ENCODE data around the gene TNS2. TPM values are rescaled to one million over a fixed set of nuclear protein-coding genes. Genes with fewer than 3 reads are reported as not detected.

TNS2 gene
- total RNA-seq, 1 donor from 2014 or later = 0.24 TPM

DNA sequence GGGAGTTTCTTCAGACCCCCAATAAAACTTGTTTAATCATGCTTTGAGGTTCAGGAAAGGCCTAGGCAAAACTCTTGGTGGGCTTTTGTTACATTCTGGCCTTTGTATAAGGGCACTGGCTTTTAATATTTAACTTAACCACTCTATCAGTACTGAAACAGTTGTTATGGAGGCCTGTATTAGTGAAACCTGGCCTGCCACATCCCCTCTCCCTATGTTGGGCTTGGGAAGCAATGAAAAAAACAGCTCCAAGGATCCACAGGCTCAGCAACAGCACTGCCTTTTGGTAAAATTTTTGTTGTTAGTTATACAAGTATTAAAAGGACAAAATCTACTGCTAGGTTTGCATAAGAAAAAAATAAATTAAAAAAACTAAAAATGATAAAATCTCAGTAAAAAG, 64.1 kb downstream of the TNS2 start:
- no peak overlapping the region for H3K27ac Mint-ChIP-seq
- no peak for TF ChIP-seq EZH2 (IDR thresholded peaks at IDR 0.05)
- TF ChIP-seq, protein P1, sequence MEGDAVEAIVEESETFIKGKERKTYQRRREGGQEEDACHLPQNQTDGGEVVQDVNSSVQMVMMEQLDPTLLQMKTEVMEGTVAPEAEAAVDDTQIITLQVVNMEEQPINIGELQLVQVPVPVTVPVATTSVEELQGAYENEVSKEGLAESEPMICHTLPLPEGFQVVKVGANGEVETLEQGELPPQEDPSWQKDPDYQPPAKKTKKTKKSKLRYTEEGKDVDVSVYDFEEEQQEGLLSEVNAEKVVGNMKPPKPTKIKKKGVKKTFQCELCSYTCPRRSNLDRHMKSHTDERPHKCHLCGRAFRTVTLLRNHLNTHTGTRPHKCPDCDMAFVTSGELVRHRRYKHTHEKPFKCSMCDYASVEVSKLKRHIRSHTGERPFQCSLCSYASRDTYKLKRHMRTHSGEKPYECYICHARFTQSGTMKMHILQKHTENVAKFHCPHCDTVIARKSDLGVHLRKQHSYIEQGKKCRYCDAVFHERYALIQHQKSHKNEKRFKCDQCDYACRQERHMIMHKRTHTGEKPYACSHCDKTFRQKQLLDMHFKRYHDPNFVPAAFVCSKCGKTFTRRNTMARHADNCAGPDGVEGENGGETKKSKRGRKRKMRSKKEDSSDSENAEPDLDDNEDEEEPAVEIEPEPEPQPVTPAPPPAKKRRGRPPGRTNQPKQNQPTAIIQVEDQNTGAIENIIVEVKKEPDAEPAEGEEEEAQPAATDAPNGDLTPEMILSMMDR (IDR thresholded peaks at IDR 0.05) = no peak
- no peak for TF ChIP-seq EZH2phosphoT487 (IDR thresholded peaks at IDR 0.05)
- no peak for DNase-seq (ENCODE audit: low spot score)

More for the DNA sequence above, 64.1 kb downstream of the TNS2 start:
- Mint-ChIP-seq H3K4me3 (no peak overlapping the region), H3K27me3 (ENCODE audit: insufficient read depth, low read depth) (peaks cover 8% of the 10 kb centered on the region), H3K36me3 (no peaks in the 10 kb centered on the region), H3K9me3 (peaks cover 3% of the 10 kb centered on the region), H3K4me1 (peaks cover 5% of the 10 kb centered on the region)
- Histone ChIP-seq H3K9ac (no peak overlapping the region), H4K20me1 (ENCODE audit: low read depth) (no peaks in the 10 kb centered on the region), H3K27me3 (no peaks in the 10 kb centered on the region), H3F3A (ENCODE audit: low read depth) (peaks cover 17% of the 10 kb centered on the region), H3K36me3 (no peaks in the 10 kb centered on the region), H2AFZ (replicated peaks) (no peak overlapping the region), H3K4me2 (no peak overlapping the region), H3K4me3 (no peak overlapping the region), H3K27ac (no peak overlapping the region), H3K79me2 (ENCODE audit: low read depth) (no peaks in the 10 kb centered on the region), H3K9me3 (ENCODE audit: low read depth) (no peaks in the 10 kb centered on the region), H3K4me1 (peaks cover 11% of the 10 kb centered on the region)

Small RNAs within 50 kb of the gene (microRNA-seq; reads per million reads assigned to microRNA genes)
- not detected for gene MIR6757

Small RNAs within 50 kb of the gene (small RNA-seq; reads per million reads assigned to genes)
- not detected for gene MIR6757

Other genes starting within 250 kb of the TNS2 start
- gene KRT4, start 235.9 kb upstream of the TNS2 start, total RNA-seq (ENCODE audit: low replicate concordance) = not detected in 2 replicates
- gene KRT79, start 215.8 kb upstream of the TNS2 start, total RNA-seq (ENCODE audit: low replicate concordance) = not detected in 2 replicates
- gene KRT78, start 201.1 kb upstream of the TNS2 start, total RNA-seq (ENCODE audit: low replicate concordance) = not detected in 2 replicates
- 168 and 184 TPM in 2 replicates for gene KRT8, start 145.0 kb upstream of the TNS2 start, total RNA-seq (ENCODE audit: low replicate concordance)
- gene KRT18, start 100.9 kb upstream of the TNS2 start, total RNA-seq (ENCODE audit: low replicate concordance) = 69.3 and 100 TPM in 2 replicates
- 774 and 833 TPM in 2 replicates for gene EIF4B, start 43.6 kb upstream of the TNS2 start, total RNA-seq (ENCODE audit: low replicate concordance)
- gene SPRYD3, start 29.3 kb downstream of the TNS2 start, total RNA-seq (ENCODE audit: low replicate concordance) = 5.4 and 6.7 TPM in 2 replicates
- 2.5 and 2.6 TPM in 2 replicates for gene IGFBP6, start 47.6 kb downstream of the TNS2 start, total RNA-seq (ENCODE audit: low replicate concordance)
- not detected in 2 replicates for gene SOAT2, start 53.4 kb downstream of the TNS2 start, total RNA-seq (ENCODE audit: low replicate concordance)
- gene ZNF740, start 130.7 kb downstream of the TNS2 start, total RNA-seq (ENCODE audit: low replicate concordance) = 38.4 and 40.4 TPM in 2 replicates
- 26.9 and 33.0 TPM in 2 replicates for gene CSAD, start 130.9 kb downstream of the TNS2 start, total RNA-seq (ENCODE audit: low replicate concordance)
- gene ITGB7, start 157.2 kb downstream of the TNS2 start, total RNA-seq (ENCODE audit: low replicate concordance) = 0.43 TPM in 1 of 2 replicates, not detected in the other
- 17.0 and 30.9 TPM in 2 replicates for gene RARG, start 182.1 kb downstream of the TNS2 start, total RNA-seq (ENCODE audit: low replicate concordance)
- gene ESPL1, start 218.2 kb downstream of the TNS2 start, total RNA-seq (ENCODE audit: low replicate concordance) = 34.3 and 54.0 TPM in 2 replicates
- gene PFDN5, start 245.5 kb downstream of the TNS2 start, total RNA-seq (ENCODE audit: low replicate concordance) = 425 and 443 TPM in 2 replicates
- 48.8 and 55.7 TPM in 2 replicates for gene MYG1, start 249.6 kb downstream of the TNS2 start, total RNA-seq (ENCODE audit: low replicate concordance)

Data from neural progenitor cell (in vitro differentiated cells).